HCT116 (cell line): Measurements from ENCODE around the gene VMP1. TPM values are rescaled to one million over a fixed set of nuclear protein-coding genes. Genes with fewer than 3 reads are reported as not detected.
A peak's percentile ranks its signal among the peaks of the same experiment; 100 is the strongest.

ENCODE experiments used
- ATAC-seq: fragments of 200-7000 bp; cut with Tn5 transposase; 2 replicates; pipeline ENCODE4 v1.9.1; 2020; ENCODE audit warnings: mild to moderate bottlenecking, moderate library complexity
- BruUV-seq: library from RNA; stranded (reverse); fragments of 400-500 nt; replicated peaks from 2 replicates; lab custom pipeline; 2021; lab: Mats Ljungman, UMichigan
- CTCF ChIA-PET: fragments of 300-600 bp; sonication (Branson Sonifier 250); formaldehyde crosslinking; loops from one replicate; lab custom pipeline; 2021; ENCODE audit warnings: antibody characterized with exemption; lab: Charles Lee
- POLR2A ChIA-PET: fragments of 300-600, 350-600 bp; sonication (Branson Sonifier 250); formaldehyde crosslinking; loops from one replicate; lab custom pipeline; 2021; ENCODE audit warnings: antibody characterized with exemption; lab: Charles Lee
- RAD21 ChIA-PET, 2 experiments: fragments of 300-600 bp; sonication (Branson Sonifier 250); formaldehyde crosslinking; loops; one replicate each; lab custom pipeline; 2023; ENCODE audit warnings: low total read pairs in 2 of 2; ENCODE audit not compliant: uncharacterized antibody in 2 of 2, unreplicated experiment in 2 of 2, low non-redundant PET in 1 of 2; lab: Charles Lee
- DNase-seq: peaks from one replicate; pipeline ENCODE4 v3.0.0-alpha.2; 2010; ENCODE audit warnings: low read depth, low spot score
- H2AFZ ChIP-seq: fragments of 200-600 bp; shearing (Covaris generic), sonication (generic); 2 replicates; pipeline ENCODE4 v1.6.1; 2017; ENCODE audit warnings: low read depth, mixed run types, mixed read lengths, antibody characterized with exemption, low read length; ENCODE audit not compliant: poor library complexity, severe bottlenecking
- H3K27ac ChIP-seq: 2 replicates; pipeline ENCODE4 v1.5.1; 2012; ENCODE audit warnings: low read depth, low read length
- H3K27me3 ChIP-seq: fragments of 200-600 bp; sonication (generic); 2 replicates; pipeline ENCODE4 v1.6.1; 2016; ENCODE audit warnings: mixed run types, low read length, mixed read lengths; ENCODE audit not compliant: insufficient read depth
- H3K36me3 ChIP-seq, 2 experiments: fragments of 200-500 bp in 1 of 2; fragments of 200-600 bp in 1 of 2; sonication (Bioruptor generic) in 1 of 2; sonication (generic) in 1 of 2; 2 replicates each; pipeline versions ENCODE4 v1.5.1 to v1.6.1; 2014 to 2016; ENCODE audit warnings: low read length in 2 of 2, inconsistent platforms in 1 of 2, mixed read lengths in 1 of 2, mixed run types in 1 of 2; ENCODE audit not compliant: insufficient read depth in 2 of 2, control insufficient read depth in 1 of 2
- H3K4me1 ChIP-seq, 2 experiments: fragments of 200-600 bp in 1 of 2; sonication (generic) in 1 of 2; 2 replicates each; pipeline versions ENCODE4 v1.5.1 to v1.6.1; 2012 to 2017; ENCODE audit warnings: low read length in 2 of 2, inconsistent platforms in 1 of 2, mild to moderate bottlenecking in 1 of 2, mixed read lengths in 1 of 2, mixed run types in 1 of 2, moderate library complexity in 1 of 2; ENCODE audit not compliant: insufficient read depth in 2 of 2, control insufficient read depth in 1 of 2
- H3K4me2 ChIP-seq: fragments of 200-600 bp; sonication (generic); 2 replicates; pipeline ENCODE4 v1.6.1; 2017; ENCODE audit warnings: mixed run types, low read length, mixed read lengths
- H3K4me3 ChIP-seq, 2 experiments: fragments of 200-600 bp in 1 of 2; sonication (generic) in 1 of 2; replicated peaks in 1 of 2; 2 replicates each; pipeline ENCODE4 v1.5.1; 2011 to 2016; ENCODE audit warnings: low read length in 2 of 2, control low read depth in 1 of 2, low read depth in 1 of 2, mild to moderate bottlenecking in 1 of 2, mixed read lengths in 1 of 2, mixed run types in 1 of 2
- H3K79me2 ChIP-seq: fragments of 200-600 bp; sonication (generic); 2 replicates; pipeline ENCODE4 v1.6.1; 2017; ENCODE audit warnings: mild to moderate bottlenecking, mixed run types, low read length, moderate library complexity, mixed read lengths; ENCODE audit not compliant: insufficient read depth
- H3K9ac ChIP-seq: fragments of 200-600 bp; sonication (generic); 2 replicates; pipeline ENCODE4 v1.6.1; 2016; ENCODE audit warnings: low read length, mixed read lengths
- H3K9me2 ChIP-seq: fragments of 200-600 bp; sonication (generic), shearing (Covaris generic); 2 replicates; pipeline ENCODE4 v1.6.1; 2017; ENCODE audit warnings: mixed run types, mild to moderate bottlenecking, moderate library complexity; ENCODE audit not compliant: insufficient read depth
- H3K9me3 ChIP-seq, 2 experiments: fragments of 200-500 bp in 1 of 2; fragments of 200-600 bp in 1 of 2; sonication (Bioruptor generic) in 1 of 2; sonication (generic) in 1 of 2; 2 replicates each; pipeline ENCODE4 v1.6.1; 2014 to 2017; ENCODE audit warnings: low read length in 2 of 2, mixed read lengths in 2 of 2, inconsistent platforms in 1 of 2, low read depth in 1 of 2, mild to moderate bottlenecking in 1 of 2, mixed run types in 1 of 2, moderate library complexity in 1 of 2; ENCODE audit not compliant: control insufficient read depth in 1 of 2, insufficient read depth in 1 of 2
- H4K20me1 ChIP-seq: fragments of 200-600 bp; sonication (generic), shearing (Covaris generic); 2 replicates; pipeline ENCODE4 v1.6.1; 2017; ENCODE audit warnings: mixed run types, mild to moderate bottlenecking, moderate library complexity; ENCODE audit not compliant: insufficient read depth
- CBX3 ChIP-seq: IDR thresholded peaks from 2 replicates; pipeline ENCODE4 v1.6.1; 2012; ENCODE audit warnings: low read depth
- EZH2phosphoT487 ChIP-seq: fragments of 200-600 bp; IDR thresholded peaks from 2 replicates; pipeline ENCODE4 v1.6.1; 2018; ENCODE audit warnings: antibody characterized with exemption, borderline replicate concordance
- SRF ChIP-seq: IDR thresholded peaks from 2 replicates; pipeline ENCODE4 v1.6.1; 2012; ENCODE audit warnings: low read depth
- ZFX ChIP-seq: fragments of 450-650 bp; IDR thresholded peaks from 2 replicates; pipeline ENCODE4 v1.6.1; 2017
- intact Hi-C: fragments of 100-400 bp; cut with micrococcal nuclease; formaldehyde crosslinking; loops from 2 replicates; pipeline ENCODE4 v1.10.0; 2022
- total RNA-seq: library from RNA; stranded (reverse); gene quantifications from one replicate; pipeline ENCODE4 v1.2.1, GENCODE V29; 2021; ENCODE audit not compliant: unreplicated experiment
- TF ChIP-seq, protein P1 (sequence below): IDR thresholded peaks from 2 replicates; pipeline ENCODE4 v1.6.1; 2012
- TF ChIP-seq, protein P2 (sequence below): IDR thresholded peaks from 2 replicates; pipeline ENCODE4 v1.6.1; 2011; ENCODE audit warnings: mild to moderate bottlenecking, low read length, moderate library complexity; ENCODE audit not compliant: insufficient replicate concordance; ENCODE audit errors: extremely low read depth

Gene VMP1
- total RNA-seq, 1 experiment from 2014 or later: 366 TPM

DNA sequence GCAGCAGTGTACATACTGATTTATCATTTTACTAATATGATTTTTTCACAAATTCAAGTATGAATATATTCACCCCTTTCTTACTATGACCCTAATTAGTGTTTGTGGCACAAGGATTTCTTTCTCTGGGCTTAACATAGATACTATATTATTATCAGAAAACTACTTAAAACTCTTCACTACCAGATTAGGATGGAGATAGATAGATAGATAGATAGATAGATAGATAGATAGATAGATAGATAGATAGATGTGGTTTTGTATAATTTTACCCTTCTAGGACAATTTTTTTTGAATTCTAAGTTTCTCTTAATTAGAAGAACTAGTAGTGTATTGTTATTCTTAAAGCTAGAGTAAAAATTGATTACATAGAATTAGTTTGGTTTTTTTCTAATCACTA, 49.6 kb downstream of the VMP1 start:
- ChIA-PET POLR2A (interaction anchor here (0.7 to 9.8 kb wide), 4 partner anchors 11 to 89 kb away, joined by 3 to 132 read pairs (median 4); no protein-coding TSS in a partner anchor), RAD21 (interaction anchor here (0.5 to 0.8 kb wide), 2 partner anchors 71 to 86 kb away, joined by 3 to 4 read pairs; no protein-coding TSS in a partner anchor)
- Histone ChIP-seq H3K9me3 (no peaks in the 10 kb centered on the region; a peak in 1 of 4 replicates), H3K9me2 (no peaks in the 10 kb centered on the region), H3K9ac (peak overlapping the region; percentile 56)
- intact Hi-C loops: no loop called here
- TF ChIP-seq SRF: no peak
- TF ChIP-seq, protein P1, sequence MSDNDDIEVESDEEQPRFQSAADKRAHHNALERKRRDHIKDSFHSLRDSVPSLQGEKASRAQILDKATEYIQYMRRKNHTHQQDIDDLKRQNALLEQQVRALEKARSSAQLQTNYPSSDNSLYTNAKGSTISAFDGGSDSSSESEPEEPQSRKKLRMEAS: no peak
- TF ChIP-seq ZFX: no peak
- no peak for TF ChIP-seq CBX3
- TF ChIP-seq, protein P2, sequence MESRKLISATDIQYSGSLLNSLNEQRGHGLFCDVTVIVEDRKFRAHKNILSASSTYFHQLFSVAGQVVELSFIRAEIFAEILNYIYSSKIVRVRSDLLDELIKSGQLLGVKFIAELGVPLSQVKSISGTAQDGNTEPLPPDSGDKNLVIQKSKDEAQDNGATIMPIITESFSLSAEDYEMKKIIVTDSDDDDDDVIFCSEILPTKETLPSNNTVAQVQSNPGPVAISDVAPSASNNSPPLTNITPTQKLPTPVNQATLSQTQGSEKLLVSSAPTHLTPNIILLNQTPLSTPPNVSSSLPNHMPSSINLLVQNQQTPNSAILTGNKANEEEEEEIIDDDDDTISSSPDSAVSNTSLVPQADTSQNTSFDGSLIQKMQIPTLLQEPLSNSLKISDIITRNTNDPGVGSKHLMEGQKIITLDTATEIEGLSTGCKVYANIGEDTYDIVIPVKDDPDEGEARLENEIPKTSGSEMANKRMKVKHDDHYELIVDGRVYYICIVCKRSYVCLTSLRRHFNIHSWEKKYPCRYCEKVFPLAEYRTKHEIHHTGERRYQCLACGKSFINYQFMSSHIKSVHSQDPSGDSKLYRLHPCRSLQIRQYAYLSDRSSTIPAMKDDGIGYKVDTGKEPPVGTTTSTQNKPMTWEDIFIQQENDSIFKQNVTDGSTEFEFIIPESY: no peak
- no peak for TF ChIP-seq EZH2phosphoT487
- TF ChIP-seq, all 23 proteins: peak for 0
- H3K79me2 ChIP-seq: peaks cover 24% of the 10 kb centered on the region
- CTCF ChIA-PET: no interaction called here
- peak overlapping the region in 1 of 2 experiments; percentile 4; a peak in 1 of 4 replicates for H3K4me3 ChIP-seq
- no peak for DNase-seq
- H3K27me3 ChIP-seq: no peaks in the 10 kb centered on the region
- H3K27ac ChIP-seq: peak overlapping the region; percentile 91
- H3K36me3 ChIP-seq: peaks cover 0 to 28% of the 10 kb centered on the region in 2 experiments; a peak in 2 of 4 replicates
- H3K4me1 ChIP-seq: peaks cover 62 to 77% of the 10 kb centered on the region in 2 experiments
- H4K20me1 ChIP-seq: no peaks in the 10 kb centered on the region
- H2AFZ ChIP-seq: no peak overlapping the region
- ATAC-seq: no peak
- BruUV-seq: no TSS peak
- H3K4me2 ChIP-seq: peak overlapping the region; percentile 53
